ENCODE results near the gene CXCL8.
"Not testable (repeated sequence)": the region's sequence is repeated elsewhere in the genome, so short reads cannot be mapped to it uniquely, and the experiment has no call there.

CXCL8 gene

GRCh38 chr4:73740353-73740778 lies at the start of gene CXCL8:
Gene CXCL8, plus strand, starts transcription at chr4:73740569. Its CDS starts 90 bp downstream, at chr4:73740659.
- TF ChIP-seq ZFX (IDR thresholded peaks at IDR 0.05) = no peak
- no peak for TF ChIP-seq CTCF (conservative IDR thresholded peaks at IDR 0.05)
- no peak within 1 kb of the TSS for H3K27ac ChIP-seq

GRCh38 chr4:73691201-73691600 lies 49.2 kb upstream of the CXCL8 start:
- not testable (repeated sequence) for H3K27ac ChIP-seq

- TF ChIP-seq CTCF (conservative IDR thresholded peaks at IDR 0.05) (no peak), ZFX (IDR thresholded peaks at IDR 0.05) (no peak)
- no peak overlapping the region for H3K27ac ChIP-seq
Observed at GRCh38 chr4:73691759-73692158, 48.6 kb upstream of the CXCL8 start.

GRCh38 chr4:73692254-73692653 lies 48.1 kb upstream of the CXCL8 start:
- TF ChIP-seq CTCF (conservative IDR thresholded peaks at IDR 0.05) = no peak
- no peak for TF ChIP-seq ZFX (IDR thresholded peaks at IDR 0.05)
- no peak overlapping the region for H3K27ac ChIP-seq

- TF ChIP-seq ZFX (IDR thresholded peaks at IDR 0.05) (no peak), CTCF (conservative IDR thresholded peaks at IDR 0.05) (no peak)
- H3K27ac ChIP-seq = no peak overlapping the region
Observed at GRCh38 chr4:73692701-73693100, 47.7 kb upstream of the CXCL8 start.

GRCh38 chr4:73693811-73694210 lies 46.6 kb upstream of the CXCL8 start:
- H3K27ac ChIP-seq = no peak overlapping the region
- TF ChIP-seq ZFX (IDR thresholded peaks at IDR 0.05) = no peak

GRCh38 chr4:73698217-73698616 lies 42.2 kb upstream of the CXCL8 start:
- H3K27ac ChIP-seq = no peak overlapping the region
- TF ChIP-seq CTCF (conservative IDR thresholded peaks at IDR 0.05) = no peak
- TF ChIP-seq ZFX (IDR thresholded peaks at IDR 0.05) = no peak

GRCh38 chr4:73701116-73701515 lies 39.3 kb upstream of the CXCL8 start:
- TF ChIP-seq ZFX (IDR thresholded peaks at IDR 0.05) = no peak
- no peak for TF ChIP-seq CTCF (conservative IDR thresholded peaks at IDR 0.05)
- no peak overlapping the region for H3K27ac ChIP-seq
